Eye (tissue), 1 donor: ENCODE measurements around the gene NEMP2.

Source experiments
- DNase-seq: peaks from one replicate; pipeline ENCODE4 v3.0.0-alpha.2; 2015

NEMP2 gene

GRCh38 chr2:190455358-190456095 is 79.0 kb downstream of the NEMP2 start:
- DNase-seq = no peak

GRCh38 chr2:190454795-190455194 is 79.7 kb downstream of the NEMP2 start:
- DNase-seq = no peak
